Osteoblast (primary cell): Measurements from ENCODE around the gene MEGF11. TPM values are rescaled to one million over a fixed set of nuclear protein-coding genes. Genes with fewer than 3 reads are reported as not detected.
A peak's percentile ranks its signal among the peaks of the same experiment; 100 is the strongest.
"Not testable (repeated sequence)": the region's sequence is repeated elsewhere in the genome, so short reads cannot be mapped to it uniquely, and the experiment has no call there.

Experiments used
- DNase-seq: peaks from one replicate; pipeline ENCODE4 v3.0.0; 2011; ENCODE audit warnings: low spot score, mixed read lengths; ENCODE audit not compliant: insufficient read length; ENCODE audit errors: missing footprints
- H2AFZ ChIP-seq: 2 replicates; pipeline ENCODE4 v1.6.0; 2011; ENCODE audit warnings: mild to moderate bottlenecking, low read length
- H3K27ac ChIP-seq: 2 replicates; pipeline ENCODE4 v1.5.1; 2011; ENCODE audit warnings: mild to moderate bottlenecking, low read depth, low read length, moderate library complexity
- H3K27me3 ChIP-seq: 2 replicates; pipeline ENCODE4 v1.6.0; 2012; ENCODE audit warnings: mild to moderate bottlenecking, control low read depth, inconsistent platforms, low read length, moderate library complexity; ENCODE audit not compliant: insufficient read depth
- H3K36me3 ChIP-seq: 2 replicates; pipeline ENCODE4 v1.5.1; 2011; ENCODE audit warnings: mild to moderate bottlenecking, low read length, control low read depth, moderate library complexity; ENCODE audit not compliant: insufficient read depth
- H3K4me1 ChIP-seq: 2 replicates; pipeline ENCODE4 v1.5.1; 2011; ENCODE audit warnings: mild to moderate bottlenecking, low read length, control low read depth, moderate library complexity; ENCODE audit not compliant: insufficient read depth
- H3K4me2 ChIP-seq: 2 replicates; pipeline ENCODE4 v1.6.0; 2011; ENCODE audit warnings: mild to moderate bottlenecking, low read length; ENCODE audit not compliant: insufficient read depth
- H3K4me3 ChIP-seq: fragments of 200-600 bp; sonication (generic); 3 replicates; pipeline ENCODE4 v1.5.1; 2012; ENCODE audit warnings: mild to moderate bottlenecking, low read length, inconsistent platforms; ENCODE audit not compliant: insufficient read depth
- H3K79me2 ChIP-seq: 2 replicates; pipeline ENCODE4 v1.6.0; 2012; ENCODE audit warnings: mild to moderate bottlenecking, low read length, control low read depth, inconsistent platforms; ENCODE audit not compliant: insufficient read depth
- H3K9me3 ChIP-seq: 2 replicates; pipeline ENCODE4 v1.5.1; 2011; ENCODE audit warnings: low read depth, low read length, control low read depth
- H4K20me1 ChIP-seq: 2 replicates; pipeline ENCODE4 v1.6.0; 2012; ENCODE audit warnings: mild to moderate bottlenecking, low read length, control low read depth; ENCODE audit not compliant: insufficient read depth
- total RNA-seq: library from RNA; depleted of rRNA; stranded (reverse); fragments of >200 nt; gene quantifications from 2 replicates; pipeline ENCODE4 v1.2.3, GENCODE V29; 2012
- TF ChIP-seq, protein P1 (sequence below): IDR thresholded peaks from 2 replicates; pipeline ENCODE4 v1.5.1; 2011; ENCODE audit warnings: mild to moderate bottlenecking, low read depth, low read length, moderate library complexity; ENCODE audit errors: extremely low read depth

Gene MEGF11
- total RNA-seq, 1 donor: not detected

DNA sequence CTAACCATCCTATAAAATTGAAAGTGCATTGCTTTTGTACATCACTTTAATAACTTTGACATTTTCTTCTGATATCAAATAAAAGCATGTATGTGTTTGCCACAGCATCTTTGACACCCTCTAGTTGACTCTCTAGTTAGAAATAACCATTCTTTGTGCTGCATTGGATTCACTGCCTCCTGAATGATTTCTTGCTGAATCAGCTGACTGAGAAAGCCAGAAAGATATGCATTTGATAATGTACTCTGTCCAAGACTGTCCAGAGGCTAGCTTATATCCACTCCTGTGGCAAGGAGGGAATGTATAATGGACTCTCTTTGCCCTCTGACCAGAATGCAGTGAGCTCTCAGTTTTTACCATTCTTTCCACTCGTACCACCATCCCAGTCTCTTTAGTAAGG lies 378.1 kb downstream of the MEGF11 start:
- peaks cover 50% of the 10 kb centered on the region for H4K20me1 ChIP-seq
- no peak overlapping the region for H3K4me2 ChIP-seq
- no peak overlapping the region for H2AFZ ChIP-seq
- no peak overlapping the region for H3K4me3 ChIP-seq
- H3K36me3 ChIP-seq: peaks cover 48% of the 10 kb centered on the region
- H3K9me3 ChIP-seq: no peaks in the 10 kb centered on the region
- peak; percentile 4 for DNase-seq
- H3K4me1 ChIP-seq: peaks cover 13% of the 10 kb centered on the region
- peaks cover 91% of the 10 kb centered on the region for H3K79me2 ChIP-seq
- TF ChIP-seq, protein P1, sequence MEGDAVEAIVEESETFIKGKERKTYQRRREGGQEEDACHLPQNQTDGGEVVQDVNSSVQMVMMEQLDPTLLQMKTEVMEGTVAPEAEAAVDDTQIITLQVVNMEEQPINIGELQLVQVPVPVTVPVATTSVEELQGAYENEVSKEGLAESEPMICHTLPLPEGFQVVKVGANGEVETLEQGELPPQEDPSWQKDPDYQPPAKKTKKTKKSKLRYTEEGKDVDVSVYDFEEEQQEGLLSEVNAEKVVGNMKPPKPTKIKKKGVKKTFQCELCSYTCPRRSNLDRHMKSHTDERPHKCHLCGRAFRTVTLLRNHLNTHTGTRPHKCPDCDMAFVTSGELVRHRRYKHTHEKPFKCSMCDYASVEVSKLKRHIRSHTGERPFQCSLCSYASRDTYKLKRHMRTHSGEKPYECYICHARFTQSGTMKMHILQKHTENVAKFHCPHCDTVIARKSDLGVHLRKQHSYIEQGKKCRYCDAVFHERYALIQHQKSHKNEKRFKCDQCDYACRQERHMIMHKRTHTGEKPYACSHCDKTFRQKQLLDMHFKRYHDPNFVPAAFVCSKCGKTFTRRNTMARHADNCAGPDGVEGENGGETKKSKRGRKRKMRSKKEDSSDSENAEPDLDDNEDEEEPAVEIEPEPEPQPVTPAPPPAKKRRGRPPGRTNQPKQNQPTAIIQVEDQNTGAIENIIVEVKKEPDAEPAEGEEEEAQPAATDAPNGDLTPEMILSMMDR: no peak
- no peaks in the 10 kb centered on the region for H3K27me3 ChIP-seq
- H3K27ac ChIP-seq: no peak overlapping the region

DNA sequence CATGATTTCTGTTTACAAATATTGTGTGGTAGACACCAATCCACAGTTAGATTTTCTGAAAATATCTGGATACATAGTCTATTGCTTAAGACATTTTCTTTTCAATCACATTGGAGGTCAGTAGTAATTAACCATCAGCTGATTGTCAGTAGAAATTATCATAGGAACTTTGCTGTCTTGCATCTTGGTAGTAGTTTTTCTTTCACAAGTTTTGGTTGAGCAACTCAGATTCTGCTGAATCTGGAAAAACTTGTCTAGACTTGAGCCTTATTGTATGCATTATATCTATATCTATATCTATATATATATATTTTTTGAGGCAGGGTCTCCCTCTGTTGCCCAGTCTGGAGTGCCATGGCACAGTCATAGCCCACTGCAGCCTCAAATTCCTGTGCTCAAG lies 380.3 kb downstream of the MEGF11 start:
- Histone ChIP-seq H3K4me3 (no peak overlapping the region), H4K20me1 (peaks cover 53% of the 10 kb centered on the region), H3K4me1 (peaks cover 13% of the 10 kb centered on the region), H3K27me3 (no peaks in the 10 kb centered on the region), H2AFZ (no peak overlapping the region), H3K9me3 (no peaks in the 10 kb centered on the region), H3K36me3 (peaks cover 26% of the 10 kb centered on the region), H3K79me2 (peaks cover 90% of the 10 kb centered on the region), H3K27ac (peak overlapping the region; percentile 46), H3K4me2 (no peak overlapping the region)
- TF ChIP-seq, protein P1: no peak
- DNase-seq: no peak

DNA sequence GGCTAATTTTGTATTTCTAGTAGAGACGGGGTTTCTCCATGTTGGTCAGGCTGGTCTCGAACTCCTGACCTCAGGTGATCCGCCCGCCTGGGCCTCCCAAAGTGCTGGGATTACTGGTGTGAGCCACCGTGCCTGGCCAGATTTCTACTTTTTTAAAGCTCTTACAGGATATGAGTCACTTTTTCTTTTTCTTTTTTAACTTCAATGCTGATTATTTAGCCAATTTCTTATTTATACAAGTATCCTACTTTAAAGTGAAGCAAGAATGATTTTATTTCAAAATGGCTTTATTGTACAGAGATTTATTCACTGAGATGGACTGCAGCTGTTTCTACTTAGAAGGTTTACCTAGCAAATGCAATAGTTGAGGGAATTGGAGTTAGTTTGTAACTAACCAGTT lies 381.0 kb downstream of the MEGF11 start:
- H3K36me3 ChIP-seq: peaks cover 20% of the 10 kb centered on the region
- peaks cover 13% of the 10 kb centered on the region for H3K4me1 ChIP-seq
- DNase-seq: peak; percentile 30
- H4K20me1 ChIP-seq: peaks cover 51% of the 10 kb centered on the region
- not testable (repeated sequence) for H3K4me3 ChIP-seq, H3K4me2 ChIP-seq, H3K27me3 ChIP-seq, H3K9me3 ChIP-seq, H2AFZ ChIP-seq
- H3K79me2 ChIP-seq: peaks cover 83% of the 10 kb centered on the region
- peak overlapping the region; percentile 46 for H3K27ac ChIP-seq

DNA sequence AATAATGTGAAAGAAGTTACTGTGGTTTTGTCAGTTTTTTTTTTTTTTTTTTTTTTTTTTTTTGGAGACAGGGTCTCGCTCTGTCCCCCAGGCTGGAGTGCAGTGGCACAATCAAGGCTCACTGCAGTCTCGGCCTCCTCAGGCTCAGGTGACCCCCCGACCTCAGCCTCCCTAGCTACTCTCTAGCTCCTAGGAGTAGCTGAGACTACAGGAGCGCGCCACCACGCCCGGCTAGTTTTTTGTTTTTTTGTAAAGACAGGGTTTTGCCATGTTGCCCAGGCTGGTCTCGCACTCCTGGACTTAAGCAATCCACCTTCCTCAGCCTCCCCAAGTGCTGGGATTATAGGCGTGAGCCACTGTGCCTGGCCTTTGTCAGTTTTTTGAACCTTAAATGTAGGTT lies 381.7 kb downstream of the MEGF11 start:
- DNase-seq: not testable (repeated sequence)
- peak overlapping the region; percentile 96 for H3K4me2 ChIP-seq
- peaks cover 48% of the 10 kb centered on the region for H4K20me1 ChIP-seq

DNA sequence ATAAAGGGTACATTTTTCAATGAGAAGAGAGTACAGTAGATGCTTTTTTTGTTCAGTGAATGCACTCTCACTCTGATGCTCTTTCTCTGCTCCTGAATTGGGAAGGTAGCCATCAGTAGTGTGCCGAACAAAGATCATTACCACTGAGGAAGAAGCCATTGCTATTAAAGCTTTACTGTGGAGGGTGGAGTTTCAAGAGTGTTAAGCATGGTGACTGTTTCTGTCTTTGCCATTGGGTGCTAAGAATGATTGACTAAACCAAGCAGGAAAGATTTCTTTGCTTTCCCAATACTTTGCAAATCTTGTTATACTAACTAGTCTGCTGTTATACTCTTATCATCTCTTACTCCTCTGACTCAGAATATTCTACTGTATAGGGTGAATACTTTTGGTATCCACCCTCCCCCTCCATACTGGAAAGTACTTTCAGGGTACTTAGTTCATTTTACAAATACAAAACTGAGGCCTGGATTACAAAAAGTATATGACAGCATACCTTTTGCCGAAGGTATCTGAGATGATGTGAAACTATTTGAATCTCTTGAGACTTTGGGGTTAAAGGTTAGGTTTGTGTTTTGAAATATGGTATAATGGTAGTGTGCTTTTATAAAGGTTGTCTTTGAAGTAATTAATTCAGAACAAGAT lies 382.5 kb downstream of the MEGF11 start:
- Histone ChIP-seq H3K9me3 (no peaks in the 10 kb centered on the region), H3K4me2 (peak overlapping the region; percentile 96), H4K20me1 (peaks cover 40% of the 10 kb centered on the region), H3K4me3 (peak overlapping the region; percentile 86), H3K79me2 (peaks cover 67% of the 10 kb centered on the region), H2AFZ (peak overlapping the region; percentile 65), H3K27me3 (no peaks in the 10 kb centered on the region), H3K36me3 (peaks cover 6% of the 10 kb centered on the region), H3K4me1 (peaks cover 13% of the 10 kb centered on the region), H3K27ac (peak overlapping the region; percentile 85)
- DNase-seq: peak; percentile 81
- TF ChIP-seq, protein P1: no peak

More for the DNA sequence above, 381.7 kb downstream of the MEGF11 start:
- not testable (repeated sequence) for H3K4me3 ChIP-seq, H3K27me3 ChIP-seq, H3K9me3 ChIP-seq, H2AFZ ChIP-seq, H3K27ac ChIP-seq
- peaks cover 13% of the 10 kb centered on the region for H3K36me3 ChIP-seq
- peaks cover 13% of the 10 kb centered on the region for H3K4me1 ChIP-seq
- peaks cover 76% of the 10 kb centered on the region for H3K79me2 ChIP-seq
